Kidney epithelial cell (primary cell): Measurements from ENCODE around the gene SLC25A12. TPM values are rescaled to one million over a fixed set of nuclear protein-coding genes. Genes with fewer than 3 reads are reported as not detected.
"Not testable (repeated sequence)": the region's sequence is repeated elsewhere in the genome, so short reads cannot be mapped to it uniquely, and the experiment has no call there.

ENCODE experiments used
- DNase-seq: peaks from one replicate; pipeline ENCODE4 v3.0.0-alpha.2; 2010; ENCODE audit warnings: low read depth
- H3K27me3 ChIP-seq: 2 replicates; pipeline ENCODE4 v1.6.0; 2011; ENCODE audit warnings: low read length; ENCODE audit not compliant: control insufficient read depth, insufficient read depth
- H3K36me3 ChIP-seq: 2 replicates; pipeline ENCODE4 v1.5.1; 2011; ENCODE audit warnings: low read length; ENCODE audit not compliant: control insufficient read depth, insufficient read depth
- H3K4me3 ChIP-seq: 2 replicates; pipeline ENCODE4 v1.5.1; 2011; ENCODE audit warnings: low read depth, mild to moderate bottlenecking, control low read depth, low read length
- CTCF ChIP-seq: IDR thresholded peaks from 2 replicates; pipeline ENCODE4 v1.5.1; 2011; ENCODE audit warnings: mild to moderate bottlenecking, moderate library complexity, low read length, control low read depth, inconsistent platforms; ENCODE audit not compliant: insufficient read depth, poor library complexity, severe bottlenecking
- total RNA-seq: library from RNA; depleted of rRNA; stranded (reverse); fragments of >200 nt; gene quantifications from 2 replicates; pipeline ENCODE4 v1.2.3, GENCODE V29; 2015

Gene SLC25A12
- total RNA-seq, 1 donor from 2014 or later: 9.1 TPM

GRCh38 chr2:171913517-171913916 lies 19.5 kb upstream of the SLC25A12 start:
- Histone ChIP-seq H3K27me3 (no peaks in the 10 kb centered on the region), H3K36me3 (no peaks in the 10 kb centered on the region), H3K4me3 (no peak overlapping the region)
- no peak for DNase-seq
- TF ChIP-seq CTCF: no peak

GRCh38 chr2:171910494-171910893 lies 16.4 kb upstream of the SLC25A12 start:
- Histone ChIP-seq H3K4me3 (no peak overlapping the region), H3K36me3 (no peaks in the 10 kb centered on the region), H3K27me3 (no peaks in the 10 kb centered on the region)
- no peak for TF ChIP-seq CTCF
- DNase-seq: no peak

- Histone ChIP-seq H3K36me3 (no peaks in the 10 kb centered on the region), H3K4me3 (no peak overlapping the region), H3K27me3 (no peaks in the 10 kb centered on the region)
- no peak for TF ChIP-seq CTCF
- no peak for DNase-seq
Measured at GRCh38 chr2:171909266-171909665, 15.2 kb upstream of the SLC25A12 start.

- TF ChIP-seq CTCF: no peak
- Histone ChIP-seq H3K4me3 (no peak overlapping the region), H3K27me3 (no peaks in the 10 kb centered on the region), H3K36me3 (no peaks in the 10 kb centered on the region)
- no peak for DNase-seq
Measured at GRCh38 chr2:171908235-171908634, 14.2 kb upstream of the SLC25A12 start.

- Histone ChIP-seq H3K4me3 (no peak overlapping the region), H3K36me3 (no peaks in the 10 kb centered on the region), H3K27me3 (no peaks in the 10 kb centered on the region)
- no peak for DNase-seq
- TF ChIP-seq CTCF: no peak
Measured at GRCh38 chr2:171902840-171903420, 8.9 kb upstream of the SLC25A12 start.

- not testable (repeated sequence) for H3K36me3 ChIP-seq, H3K27me3 ChIP-seq, DNase-seq, H3K4me3 ChIP-seq
Measured at GRCh38 chr2:171899623-171900282, 5.7 kb upstream of the SLC25A12 start.
